ENCODE data around the gene TJP2.

Gene TJP2

GRCh38 chr9:69186841-69187611 is 12.9 kb downstream of the TJP2 start:
- no peaks in the 10 kb centered on the region for H3K36me3 ChIP-seq (ENCODE audit: insufficient read depth)
- H3K27me3 ChIP-seq (ENCODE audit: insufficient read depth, low read depth), result no peaks in the 10 kb centered on the region
- no peak overlapping the region for H3K27ac ChIP-seq
- H3K9ac ChIP-seq, result no peak overlapping the region
- no peak overlapping the region for H2AFZ ChIP-seq (ENCODE audit: low read depth)
- H3K4me3 ChIP-seq (IDR thresholded peaks at IDR 0.05; ENCODE audit: insufficient read depth, low read depth, low read length), result no peak overlapping the region
- no peaks in the 10 kb centered on the region for H3K4me1 ChIP-seq (ENCODE audit: low read depth, poor library complexity, severe bottlenecking)
- TF ChIP-seq, protein P1, sequence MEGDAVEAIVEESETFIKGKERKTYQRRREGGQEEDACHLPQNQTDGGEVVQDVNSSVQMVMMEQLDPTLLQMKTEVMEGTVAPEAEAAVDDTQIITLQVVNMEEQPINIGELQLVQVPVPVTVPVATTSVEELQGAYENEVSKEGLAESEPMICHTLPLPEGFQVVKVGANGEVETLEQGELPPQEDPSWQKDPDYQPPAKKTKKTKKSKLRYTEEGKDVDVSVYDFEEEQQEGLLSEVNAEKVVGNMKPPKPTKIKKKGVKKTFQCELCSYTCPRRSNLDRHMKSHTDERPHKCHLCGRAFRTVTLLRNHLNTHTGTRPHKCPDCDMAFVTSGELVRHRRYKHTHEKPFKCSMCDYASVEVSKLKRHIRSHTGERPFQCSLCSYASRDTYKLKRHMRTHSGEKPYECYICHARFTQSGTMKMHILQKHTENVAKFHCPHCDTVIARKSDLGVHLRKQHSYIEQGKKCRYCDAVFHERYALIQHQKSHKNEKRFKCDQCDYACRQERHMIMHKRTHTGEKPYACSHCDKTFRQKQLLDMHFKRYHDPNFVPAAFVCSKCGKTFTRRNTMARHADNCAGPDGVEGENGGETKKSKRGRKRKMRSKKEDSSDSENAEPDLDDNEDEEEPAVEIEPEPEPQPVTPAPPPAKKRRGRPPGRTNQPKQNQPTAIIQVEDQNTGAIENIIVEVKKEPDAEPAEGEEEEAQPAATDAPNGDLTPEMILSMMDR (conservative IDR thresholded peaks at IDR 0.05; ENCODE audit: low read depth, low read length), result no peak
- H3K4me2 ChIP-seq, result no peak overlapping the region
- H3K79me2 ChIP-seq (ENCODE audit: insufficient read depth, low read depth), result no peaks in the 10 kb centered on the region
- no peaks in the 10 kb centered on the region for H4K20me1 ChIP-seq (ENCODE audit: insufficient read depth)

GRCh38 chr9:69188975-69189374 is 14.9 kb downstream of the TJP2 start:
- Histone ChIP-seq H3K27me3 (ENCODE audit: insufficient read depth, low read depth) (no peaks in the 10 kb centered on the region), H3K79me2 (ENCODE audit: insufficient read depth, low read depth) (no peaks in the 10 kb centered on the region), H3K36me3 (ENCODE audit: insufficient read depth) (no peaks in the 10 kb centered on the region), H3K9ac (no peak overlapping the region), H3K4me1 (ENCODE audit: low read depth, poor library complexity, severe bottlenecking) (peaks cover 7% of the 10 kb centered on the region), H2AFZ (ENCODE audit: low read depth) (no peak overlapping the region), H4K20me1 (ENCODE audit: insufficient read depth) (no peaks in the 10 kb centered on the region), H3K27ac (no peak overlapping the region), H3K4me3 (IDR thresholded peaks at IDR 0.05; ENCODE audit: insufficient read depth, low read depth, low read length) (no peak overlapping the region), H3K4me2 (no peak overlapping the region)
- TF ChIP-seq, protein P1 (conservative IDR thresholded peaks at IDR 0.05; ENCODE audit: low read depth, low read length), result no peak

DNA sequence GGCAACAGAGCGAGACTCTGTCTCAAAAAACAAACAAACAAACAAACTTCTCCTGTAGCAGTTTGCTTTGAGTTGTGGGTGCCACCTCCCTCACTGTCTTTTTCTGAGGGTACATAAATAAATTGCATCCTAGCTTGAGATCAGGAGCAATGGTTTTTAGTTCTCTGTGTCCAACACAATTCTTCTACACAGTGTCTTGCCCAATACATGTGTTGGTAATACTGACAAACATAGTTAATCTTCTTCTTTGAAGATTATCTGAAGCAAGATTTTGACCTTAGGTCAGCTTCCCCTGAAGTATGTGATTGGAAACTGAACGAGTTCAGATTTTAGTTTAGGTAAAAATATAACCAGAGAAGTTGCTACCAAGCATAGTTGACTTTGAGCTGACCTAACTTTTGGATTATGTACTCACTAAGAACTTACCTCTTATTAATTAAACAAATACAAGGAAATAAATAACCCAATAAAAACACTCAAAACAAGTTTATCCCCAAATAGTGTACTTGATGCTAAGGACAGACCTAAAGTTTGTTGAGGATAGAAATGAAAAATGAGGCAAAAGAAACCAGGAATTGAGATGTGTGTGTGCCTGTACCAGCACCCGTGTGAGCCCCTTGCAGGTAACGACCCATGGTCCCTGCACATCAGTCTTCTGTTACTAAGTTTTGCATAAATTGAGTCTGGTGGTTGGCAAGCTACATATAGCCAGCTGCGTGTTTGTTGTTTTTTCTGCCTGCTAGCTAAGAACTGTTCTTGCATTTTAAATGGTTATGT is 16.2 kb downstream of the TJP2 start:
- Histone ChIP-seq H3K27ac (no peak overlapping the region), H3K36me3 (ENCODE audit: insufficient read depth) (no peaks in the 10 kb centered on the region), H3K4me2 (no peak overlapping the region), H3K27me3 (ENCODE audit: insufficient read depth, low read depth) (no peaks in the 10 kb centered on the region), H3K4me1 (ENCODE audit: low read depth, poor library complexity, severe bottlenecking) (peaks cover 7% of the 10 kb centered on the region), H2AFZ (ENCODE audit: low read depth) (no peak overlapping the region), H3K79me2 (ENCODE audit: insufficient read depth, low read depth) (no peaks in the 10 kb centered on the region), H3K9ac (no peak overlapping the region), H3K4me3 (IDR thresholded peaks at IDR 0.05; ENCODE audit: insufficient read depth, low read depth, low read length) (no peak overlapping the region), H4K20me1 (ENCODE audit: insufficient read depth) (no peaks in the 10 kb centered on the region)
- TF ChIP-seq, protein P1 (conservative IDR thresholded peaks at IDR 0.05; ENCODE audit: low read depth, low read length), result no peak

DNA sequence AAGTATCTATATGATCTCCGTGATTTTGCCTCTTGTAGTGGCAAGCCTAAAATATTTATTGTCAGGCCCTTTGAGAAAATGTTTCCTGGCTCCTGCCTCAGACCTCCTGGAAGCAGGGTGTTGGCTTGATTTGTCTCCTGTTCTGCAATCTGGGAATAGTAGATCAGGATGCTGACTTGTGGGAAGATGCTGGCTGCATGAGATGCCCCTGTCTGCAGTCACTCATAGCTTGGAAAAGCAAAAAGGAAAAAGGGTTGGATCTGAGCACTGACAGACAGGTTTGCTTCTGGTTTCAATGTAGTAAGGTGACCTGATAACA is 16.7 kb downstream of the TJP2 start:
- no peaks in the 10 kb centered on the region for H3K27me3 ChIP-seq (ENCODE audit: insufficient read depth, low read depth)
- H3K36me3 ChIP-seq (ENCODE audit: insufficient read depth), result no peaks in the 10 kb centered on the region
- H3K79me2 ChIP-seq (ENCODE audit: insufficient read depth, low read depth), result no peaks in the 10 kb centered on the region
- TF ChIP-seq, protein P1 (conservative IDR thresholded peaks at IDR 0.05; ENCODE audit: low read depth, low read length), result no peak
- H4K20me1 ChIP-seq (ENCODE audit: insufficient read depth), result no peaks in the 10 kb centered on the region
- no peak overlapping the region for H3K4me3 ChIP-seq (IDR thresholded peaks at IDR 0.05; ENCODE audit: insufficient read depth, low read depth, low read length)
- no peak overlapping the region for H3K27ac ChIP-seq
- H2AFZ ChIP-seq (ENCODE audit: low read depth), result no peak overlapping the region
- H3K9ac ChIP-seq, result no peak overlapping the region
- H3K4me1 ChIP-seq (ENCODE audit: low read depth, poor library complexity, severe bottlenecking), result peaks cover 7% of the 10 kb centered on the region
- H3K4me2 ChIP-seq, result no peak overlapping the region

All from KMS-11 (cell line).